ENCODE measurements around the gene INHBC.

DNA sequence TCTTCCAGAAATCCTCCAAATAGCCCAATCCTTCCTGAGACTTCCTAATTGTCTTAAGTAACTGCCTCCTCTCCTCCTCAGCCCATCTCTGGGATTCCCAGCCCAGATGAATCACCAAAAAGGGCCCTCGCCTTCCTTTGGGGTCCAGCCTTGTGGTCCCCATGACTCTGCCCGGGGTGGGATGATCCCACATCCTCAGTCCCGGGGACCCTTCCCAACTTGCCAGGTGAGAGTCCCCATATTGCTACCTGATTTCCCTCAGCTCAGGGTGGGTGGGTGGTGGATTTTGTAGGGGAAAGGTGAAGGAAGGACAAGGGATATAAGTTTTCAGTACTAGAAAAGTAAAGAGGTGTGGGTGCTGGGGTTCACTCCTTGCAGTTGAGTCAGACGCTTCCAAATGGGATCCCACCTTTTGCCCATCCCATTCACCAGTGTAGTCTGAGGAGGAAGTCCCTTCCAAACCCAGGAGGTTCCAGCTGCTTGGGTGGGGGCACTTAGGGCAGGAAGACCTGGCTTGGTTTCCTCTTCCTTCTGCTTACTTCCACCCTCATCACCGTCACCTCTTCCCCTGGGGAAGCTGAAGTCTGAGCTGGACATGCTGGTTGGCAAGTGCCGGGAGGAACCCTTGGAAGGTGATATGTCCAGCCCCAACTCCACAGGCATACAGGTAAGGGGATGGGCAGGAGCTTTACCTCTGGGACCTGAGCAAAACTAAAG, 30.6 kb downstream of the INHBC start:
- TF ChIP-seq POLR2A (IDR thresholded peaks at IDR 0.05): no peak
- TF ChIP-seq, protein P1, sequence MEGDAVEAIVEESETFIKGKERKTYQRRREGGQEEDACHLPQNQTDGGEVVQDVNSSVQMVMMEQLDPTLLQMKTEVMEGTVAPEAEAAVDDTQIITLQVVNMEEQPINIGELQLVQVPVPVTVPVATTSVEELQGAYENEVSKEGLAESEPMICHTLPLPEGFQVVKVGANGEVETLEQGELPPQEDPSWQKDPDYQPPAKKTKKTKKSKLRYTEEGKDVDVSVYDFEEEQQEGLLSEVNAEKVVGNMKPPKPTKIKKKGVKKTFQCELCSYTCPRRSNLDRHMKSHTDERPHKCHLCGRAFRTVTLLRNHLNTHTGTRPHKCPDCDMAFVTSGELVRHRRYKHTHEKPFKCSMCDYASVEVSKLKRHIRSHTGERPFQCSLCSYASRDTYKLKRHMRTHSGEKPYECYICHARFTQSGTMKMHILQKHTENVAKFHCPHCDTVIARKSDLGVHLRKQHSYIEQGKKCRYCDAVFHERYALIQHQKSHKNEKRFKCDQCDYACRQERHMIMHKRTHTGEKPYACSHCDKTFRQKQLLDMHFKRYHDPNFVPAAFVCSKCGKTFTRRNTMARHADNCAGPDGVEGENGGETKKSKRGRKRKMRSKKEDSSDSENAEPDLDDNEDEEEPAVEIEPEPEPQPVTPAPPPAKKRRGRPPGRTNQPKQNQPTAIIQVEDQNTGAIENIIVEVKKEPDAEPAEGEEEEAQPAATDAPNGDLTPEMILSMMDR (IDR thresholded peaks at IDR 0.05): no peak
- TF ChIP-seq POLR2AphosphoS5 (IDR thresholded peaks at IDR 0.05): no peak

Data from breast epithelium (tissue), 3 donors.